ENCODE measurements around the gene DUSP10. TPM values are rescaled to one million over a fixed set of nuclear protein-coding genes. Genes with fewer than 3 reads are reported as not detected.

Gene DUSP10
- total RNA-seq, 1 experiment from 2014 or later = 1.6 TPM

DNA sequence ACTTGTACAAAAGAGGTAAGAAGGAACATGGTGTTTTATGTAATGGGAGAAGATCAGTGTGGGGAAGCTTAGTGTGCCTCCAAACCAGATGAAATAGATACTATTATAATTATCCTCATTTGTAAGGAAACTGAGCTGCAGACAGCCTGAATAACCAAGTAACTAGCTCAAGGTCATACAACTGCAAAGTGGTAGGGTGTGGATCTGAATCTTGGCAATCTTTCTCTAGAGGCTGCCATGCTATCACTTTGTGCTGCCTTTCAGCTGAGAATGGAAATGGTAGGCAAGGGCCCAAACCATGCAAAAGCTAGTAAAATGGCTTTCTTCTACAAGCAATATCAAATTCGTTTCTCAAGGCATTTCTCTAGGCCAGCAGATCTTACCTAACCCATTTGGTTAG, 51.0 kb downstream of the DUSP10 start (continued):
- TF ChIP-seq ARID4B (CRISPR knock-in tag; IDR thresholded peaks at IDR 0.05; ENCODE audit: borderline replicate concordance) (no peak), MYBL2 (CRISPR knock-in tag; IDR thresholded peaks at IDR 0.05) (no peak), E2F1 (CRISPR knock-in tag; IDR thresholded peaks at IDR 0.05) (no peak), JUN (CRISPR knock-in tag; IDR thresholded peaks at IDR 0.05) (no peak), TP53 (CRISPR knock-in tag; IDR thresholded peaks at IDR 0.05) (no peak)
- TF ChIP-seq, protein P1, sequence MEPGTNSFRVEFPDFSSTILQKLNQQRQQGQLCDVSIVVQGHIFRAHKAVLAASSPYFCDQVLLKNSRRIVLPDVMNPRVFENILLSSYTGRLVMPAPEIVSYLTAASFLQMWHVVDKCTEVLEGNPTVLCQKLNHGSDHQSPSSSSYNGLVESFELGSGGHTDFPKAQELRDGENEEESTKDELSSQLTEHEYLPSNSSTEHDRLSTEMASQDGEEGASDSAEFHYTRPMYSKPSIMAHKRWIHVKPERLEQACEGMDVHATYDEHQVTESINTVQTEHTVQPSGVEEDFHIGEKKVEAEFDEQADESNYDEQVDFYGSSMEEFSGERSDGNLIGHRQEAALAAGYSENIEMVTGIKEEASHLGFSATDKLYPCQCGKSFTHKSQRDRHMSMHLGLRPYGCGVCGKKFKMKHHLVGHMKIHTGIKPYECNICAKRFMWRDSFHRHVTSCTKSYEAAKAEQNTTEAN (CRISPR knock-in tag; IDR thresholded peaks at IDR 0.05) = no peak

- no peak overlapping the region for H3K4me3 Mint-ChIP-seq
- peaks cover 4% of the 10 kb centered on the region; the same call in 1 of the 2 replicates for H3K36me3 Mint-ChIP-seq
- TF ChIP-seq ZNF138 (CRISPR knock-in tag; conservative IDR thresholded peaks at IDR 0.05) (no peak), NFE2L1 (CRISPR knock-in tag; IDR thresholded peaks at IDR 0.05) (no peak), USF2 (CRISPR knock-in tag; IDR thresholded peaks at IDR 0.05) (no peak), IRF2 (CRISPR knock-in tag; IDR thresholded peaks at IDR 0.05; ENCODE audit: borderline replicate concordance, low read depth) (no peak), JAZF1 (CRISPR knock-in tag; IDR thresholded peaks at IDR 0.05) (no peak)
- TF ChIP-seq, protein P2, sequence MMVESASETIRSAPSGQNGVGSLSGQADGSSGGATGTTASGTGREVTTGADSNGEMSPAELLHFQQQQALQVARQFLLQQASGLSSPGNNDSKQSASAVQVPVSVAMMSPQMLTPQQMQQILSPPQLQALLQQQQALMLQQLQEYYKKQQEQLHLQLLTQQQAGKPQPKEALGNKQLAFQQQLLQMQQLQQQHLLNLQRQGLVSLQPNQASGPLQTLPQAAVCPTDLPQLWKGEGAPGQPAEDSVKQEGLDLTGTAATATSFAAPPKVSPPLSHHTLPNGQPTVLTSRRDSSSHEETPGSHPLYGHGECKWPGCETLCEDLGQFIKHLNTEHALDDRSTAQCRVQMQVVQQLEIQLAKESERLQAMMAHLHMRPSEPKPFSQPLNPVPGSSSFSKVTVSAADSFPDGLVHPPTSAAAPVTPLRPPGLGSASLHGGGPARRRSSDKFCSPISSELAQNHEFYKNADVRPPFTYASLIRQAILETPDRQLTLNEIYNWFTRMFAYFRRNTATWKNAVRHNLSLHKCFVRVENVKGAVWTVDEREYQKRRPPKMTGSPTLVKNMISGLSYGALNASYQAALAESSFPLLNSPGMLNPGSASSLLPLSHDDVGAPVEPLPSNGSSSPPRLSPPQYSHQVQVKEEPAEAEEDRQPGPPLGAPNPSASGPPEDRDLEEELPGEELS (CRISPR knock-in tag; IDR thresholded peaks at IDR 0.05) = no peak
- ChIA-PET CTCF (no interaction called here), POLR2A (no interaction called here)
- no peak overlapping the region for H3K27ac Mint-ChIP-seq
- DNase-seq (ENCODE audit: low spot score) (no peak), ATAC-seq (no peak)
- H3K4me1 Mint-ChIP-seq = peaks cover 11% of the 10 kb centered on the region
- H3K27me3 Mint-ChIP-seq (ENCODE audit: low read depth) = no peaks in the 10 kb centered on the region
- H3K9me3 Mint-ChIP-seq = peaks cover 13% of the 10 kb centered on the region
These were observed 52.8 kb downstream of the DUSP10 start for GRCh38 chr1:221689138-221689537.

DNA sequence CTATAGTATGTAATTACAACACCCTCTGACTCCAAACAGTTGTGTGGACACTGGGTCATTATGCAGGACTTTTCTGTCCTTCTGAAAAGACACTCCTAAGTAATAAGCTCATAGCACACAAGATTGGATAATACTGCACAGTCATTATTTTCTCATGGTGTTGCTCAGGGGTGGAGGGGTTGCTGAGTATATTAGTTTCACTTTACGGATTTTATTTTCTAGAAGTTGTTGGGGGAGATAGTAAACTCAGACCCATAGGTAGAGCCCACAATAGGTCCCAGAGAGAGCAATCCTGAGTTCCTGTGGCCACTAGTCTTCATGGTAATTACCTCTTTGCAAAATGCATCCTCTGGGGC, 53.4 kb downstream of the DUSP10 start:
- Mint-ChIP-seq H3K9me3 (peaks cover 9% of the 10 kb centered on the region), H3K4me3 (no peak overlapping the region), H3K36me3 (peaks cover under 1% of the 10 kb centered on the region; the same call in 1 of the 2 replicates), H3K27me3 (ENCODE audit: low read depth) (no peaks in the 10 kb centered on the region), H3K27ac (no peak overlapping the region), H3K4me1 (peaks cover 14% of the 10 kb centered on the region)
- ChIA-PET POLR2A (no interaction called here), CTCF (no interaction called here)
- ATAC-seq (no peak), DNase-seq (ENCODE audit: low spot score) (no peak)
- TF ChIP-seq, protein P3, sequence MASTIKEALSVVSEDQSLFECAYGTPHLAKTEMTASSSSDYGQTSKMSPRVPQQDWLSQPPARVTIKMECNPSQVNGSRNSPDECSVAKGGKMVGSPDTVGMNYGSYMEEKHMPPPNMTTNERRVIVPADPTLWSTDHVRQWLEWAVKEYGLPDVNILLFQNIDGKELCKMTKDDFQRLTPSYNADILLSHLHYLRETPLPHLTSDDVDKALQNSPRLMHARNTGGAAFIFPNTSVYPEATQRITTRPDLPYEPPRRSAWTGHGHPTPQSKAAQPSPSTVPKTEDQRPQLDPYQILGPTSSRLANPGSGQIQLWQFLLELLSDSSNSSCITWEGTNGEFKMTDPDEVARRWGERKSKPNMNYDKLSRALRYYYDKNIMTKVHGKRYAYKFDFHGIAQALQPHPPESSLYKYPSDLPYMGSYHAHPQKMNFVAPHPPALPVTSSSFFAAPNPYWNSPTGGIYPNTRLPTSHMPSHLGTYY (CRISPR knock-in tag; IDR thresholded peaks at IDR 0.05) = no peak
- TF ChIP-seq ZNF532 (CRISPR knock-in tag; IDR thresholded peaks at IDR 0.05; ENCODE audit: borderline replicate concordance) = no peak
- no peak for TF ChIP-seq GRHL2 (CRISPR knock-in tag; IDR thresholded peaks at IDR 0.05; ENCODE audit: insufficient replicate concordance, severe bottlenecking)
- TF ChIP-seq FOXP1 (CRISPR knock-in tag; IDR thresholded peaks at IDR 0.05; ENCODE audit: borderline replicate concordance) = no peak
- no peak for TF ChIP-seq ZNF219 (CRISPR knock-in tag; IDR thresholded peaks at IDR 0.05; ENCODE audit: borderline replicate concordance)
- no peak for TF ChIP-seq SMAD3 (CRISPR knock-in tag; IDR thresholded peaks at IDR 0.05; ENCODE audit: borderline replicate concordance)
- TF ChIP-seq ZBTB21 (CRISPR knock-in tag; IDR thresholded peaks at IDR 0.05; ENCODE audit: borderline replicate concordance) = no peak
